Measurements from ENCODE around the gene ARID1A.
"Not testable (repeated sequence)": the region's sequence is repeated elsewhere in the genome, so short reads cannot be mapped to it uniquely, and the experiment has no call there.

ARID1A gene

GRCh38 chr1:26723013-26723991, 27.5 kb downstream of the ARID1A start:
- DNase-seq: peak; percentile 32
- in situ Hi-C loops (cut with HindIII; ENCODE audit: low pct_ligation_motif_present, low pct_unique_long_range_greater_than_20kb, low sequenced_read_pairs): no loop called here

- no peak for DNase-seq
- in situ Hi-C loops (cut with HindIII; ENCODE audit: low pct_ligation_motif_present, low pct_unique_long_range_greater_than_20kb, low sequenced_read_pairs): no loop called here
These were observed 28.3 kb downstream of the ARID1A start for GRCh38 chr1:26724118-26724517.

GRCh38 chr1:26724926-26725325, 29.1 kb downstream of the ARID1A start:
- in situ Hi-C loops (cut with HindIII; ENCODE audit: low pct_ligation_motif_present, low pct_unique_long_range_greater_than_20kb, low sequenced_read_pairs): no loop called here
- no peak for DNase-seq

GRCh38 chr1:26725904-26726303, 30.1 kb downstream of the ARID1A start:
- in situ Hi-C loops (cut with HindIII; ENCODE audit: low pct_ligation_motif_present, low pct_unique_long_range_greater_than_20kb, low sequenced_read_pairs); DNase-seq: not testable (repeated sequence)

GRCh38 chr1:26726784-26727183, 31.0 kb downstream of the ARID1A start:
- in situ Hi-C loops (cut with HindIII; ENCODE audit: low pct_ligation_motif_present, low pct_unique_long_range_greater_than_20kb, low sequenced_read_pairs): no loop called here
- no peak for DNase-seq

GRCh38 chr1:26727476-26727875, 31.7 kb downstream of the ARID1A start:
- no peak for DNase-seq
- in situ Hi-C loops (cut with HindIII; ENCODE audit: low pct_ligation_motif_present, low pct_unique_long_range_greater_than_20kb, low sequenced_read_pairs): no loop called here

GRCh38 chr1:26728645-26729044, 32.8 kb downstream of the ARID1A start:
- in situ Hi-C loops (cut with HindIII; ENCODE audit: low pct_ligation_motif_present, low pct_unique_long_range_greater_than_20kb, low sequenced_read_pairs): no loop called here

GRCh38 chr1:26729633-26730032, 33.8 kb downstream of the ARID1A start:
- no peak for DNase-seq
- in situ Hi-C loops (cut with HindIII; ENCODE audit: low pct_ligation_motif_present, low pct_unique_long_range_greater_than_20kb, low sequenced_read_pairs): no loop called here

More at GRCh38 chr1:26728645-26729044, 32.8 kb downstream of the ARID1A start:
- DNase-seq: no peak

- in situ Hi-C loops (cut with HindIII; ENCODE audit: low pct_ligation_motif_present, low pct_unique_long_range_greater_than_20kb, low sequenced_read_pairs): no loop called here
- no peak for DNase-seq
These were observed 34.9 kb downstream of the ARID1A start for GRCh38 chr1:26730695-26731094.

GRCh38 chr1:26731233-26731902, 35.6 kb downstream of the ARID1A start:
- in situ Hi-C loops (cut with HindIII; ENCODE audit: low pct_ligation_motif_present, low pct_unique_long_range_greater_than_20kb, low sequenced_read_pairs): no loop called here

GRCh38 chr1:26733392-26733791, 37.6 kb downstream of the ARID1A start:
- DNase-seq: no peak
- in situ Hi-C loops (cut with HindIII; ENCODE audit: low pct_ligation_motif_present, low pct_unique_long_range_greater_than_20kb, low sequenced_read_pairs): no loop called here

More at GRCh38 chr1:26731233-26731902, 35.6 kb downstream of the ARID1A start:
- no peak for DNase-seq

GRCh38 chr1:26733982-26734381, 38.2 kb downstream of the ARID1A start:
- DNase-seq: no peak
- in situ Hi-C loops (cut with HindIII; ENCODE audit: low pct_ligation_motif_present, low pct_unique_long_range_greater_than_20kb, low sequenced_read_pairs): no loop called here

GRCh38 chr1:26734501-26735058, 38.8 kb downstream of the ARID1A start:
- in situ Hi-C loops (cut with HindIII; ENCODE audit: low pct_ligation_motif_present, low pct_unique_long_range_greater_than_20kb, low sequenced_read_pairs): no loop called here
- DNase-seq: no peak

- DNase-seq: no peak
- in situ Hi-C loops (cut with HindIII; ENCODE audit: low pct_ligation_motif_present, low pct_unique_long_range_greater_than_20kb, low sequenced_read_pairs): no loop called here
These were observed 43.6 kb downstream of the ARID1A start for GRCh38 chr1:26739329-26739914.

- in situ Hi-C loops (cut with HindIII; ENCODE audit: low pct_ligation_motif_present, low pct_unique_long_range_greater_than_20kb, low sequenced_read_pairs): no loop called here
- DNase-seq: no peak
These were observed 44.3 kb downstream of the ARID1A start for GRCh38 chr1:26740023-26740634.

GRCh38 chr1:26740952-26741351, 45.1 kb downstream of the ARID1A start:
- in situ Hi-C loops (cut with HindIII; ENCODE audit: low pct_ligation_motif_present, low pct_unique_long_range_greater_than_20kb, low sequenced_read_pairs): no loop called here

GRCh38 chr1:26743426-26744059, 47.7 kb downstream of the ARID1A start:
- in situ Hi-C loops (cut with HindIII; ENCODE audit: low pct_ligation_motif_present, low pct_unique_long_range_greater_than_20kb, low sequenced_read_pairs): no loop called here
- DNase-seq: no peak

More at GRCh38 chr1:26740952-26741351, 45.1 kb downstream of the ARID1A start:
- no peak for DNase-seq
